Muscle layer of duodenum (tissue), 2 donors: ENCODE results near the gene DRD2.

Experiments
- H3K27ac ChIP-seq: one replicate; pipeline ENCODE4 v1.7.0; 2013; ENCODE audit warnings: mild to moderate bottlenecking, low read length
- H3K27me3 ChIP-seq: one replicate; pipeline ENCODE4 v1.7.0; 2013; ENCODE audit warnings: low read depth, mild to moderate bottlenecking, control low read depth, low read length
- H3K36me3 ChIP-seq, 2 donors: one replicate each; pipeline ENCODE4 v1.7.0; 2013; ENCODE audit warnings: low read length in 2 of 2, control low read depth in 1 of 2, mild to moderate bottlenecking in 1 of 2; ENCODE audit not compliant: insufficient read depth in 2 of 2, control insufficient read depth in 1 of 2
- H3K4me1 ChIP-seq, 2 donors: one replicate each; pipeline ENCODE4 v1.7.0; 2013; ENCODE audit warnings: low read length in 2 of 2, mild to moderate bottlenecking in 2 of 2, control low read depth in 1 of 2, moderate library complexity in 1 of 2; ENCODE audit not compliant: insufficient read depth in 2 of 2, control insufficient read depth in 1 of 2
- H3K4me3 ChIP-seq, 2 donors: one replicate each; pipeline ENCODE4 v1.7.0; 2013; ENCODE audit warnings: low read length in 2 of 2, low read depth in 1 of 2, mild to moderate bottlenecking in 1 of 2
- H3K9me3 ChIP-seq, 2 donors: one replicate each; pipeline ENCODE4 v1.7.0; 2013; ENCODE audit warnings: low read length in 2 of 2, control low read depth in 1 of 2, mild to moderate bottlenecking in 1 of 2; ENCODE audit not compliant: control insufficient read depth in 1 of 2
- donor health status: healthy.

The DRD2 gene

DNA sequence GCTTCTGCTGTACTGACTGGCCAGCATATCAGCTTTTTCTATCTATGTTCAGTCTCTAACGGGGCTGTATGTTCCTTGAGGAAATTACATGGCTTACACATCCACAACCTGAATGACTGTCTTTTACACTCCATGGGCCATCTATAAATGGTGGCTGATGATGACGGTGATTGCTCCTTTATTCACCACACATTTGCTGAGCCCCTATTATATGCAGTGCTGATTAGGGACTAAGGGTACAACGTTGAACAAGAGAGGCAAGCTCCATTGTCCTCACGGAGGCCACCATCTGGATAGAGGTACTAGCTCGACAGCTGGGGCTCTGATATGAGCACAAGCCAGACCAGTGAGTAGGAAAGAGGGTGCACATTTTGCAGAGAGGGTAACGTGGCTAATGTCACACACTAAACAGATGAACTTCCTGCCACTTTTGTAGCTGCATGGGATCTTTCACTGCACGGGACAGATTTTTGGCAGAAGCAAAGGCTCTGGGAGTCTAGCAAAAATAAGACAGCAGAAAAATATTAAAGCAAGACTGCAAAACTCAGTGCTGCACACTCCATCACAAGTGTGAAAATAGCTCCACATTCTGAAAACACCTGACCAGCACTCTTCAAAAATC is 30.6 kb downstream of the DRD2 start:
- Histone ChIP-seq H3K27ac (no peak overlapping the region), H3K4me1 (no peaks in the 10 kb centered on the region), H3K27me3 (no peaks in the 10 kb centered on the region), H3K4me3 (no peak overlapping the region), H3K36me3 (no peaks in the 10 kb centered on the region), H3K9me3 (no peaks in the 10 kb centered on the region)

DNA sequence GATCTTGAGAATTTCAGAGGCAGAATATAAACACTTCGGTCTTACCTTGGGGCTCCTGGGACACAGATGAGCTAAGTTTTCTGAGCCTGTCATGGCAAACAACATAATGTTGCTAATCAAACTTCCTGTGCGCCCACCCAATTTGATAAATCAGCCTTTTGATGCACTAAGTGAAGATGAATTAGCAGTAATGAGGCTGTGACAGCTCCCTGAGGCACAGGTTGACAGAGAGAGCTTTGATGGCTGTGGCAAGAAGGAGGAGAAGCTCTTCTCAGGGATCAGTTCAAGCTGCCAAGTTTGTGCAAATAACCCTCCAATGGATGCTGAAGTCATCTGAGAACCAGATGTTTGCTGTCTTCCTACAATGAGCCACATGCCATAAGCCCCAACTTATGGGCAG is 34.4 kb downstream of the DRD2 start:
- no peaks in the 10 kb centered on the region for H3K36me3 ChIP-seq
- no peaks in the 10 kb centered on the region for H3K9me3 ChIP-seq
- H3K4me1 ChIP-seq = no peaks in the 10 kb centered on the region
- no peak overlapping the region for H3K4me3 ChIP-seq
- no peak overlapping the region for H3K27ac ChIP-seq
- no peaks in the 10 kb centered on the region for H3K27me3 ChIP-seq

- Histone ChIP-seq H3K9me3 (no peaks in the 10 kb centered on the region), H3K4me1 (no peaks in the 10 kb centered on the region), H3K36me3 (no peaks in the 10 kb centered on the region), H3K4me3 (no peak overlapping the region), H3K27ac (no peak overlapping the region), H3K27me3 (no peaks in the 10 kb centered on the region)
Measured at GRCh38 chr11:113436672-113437252, 38.4 kb downstream of the DRD2 start.

GRCh38 chr11:113435190-113435968 is 39.8 kb downstream of the DRD2 start:
- Histone ChIP-seq H3K9me3 (no peaks in the 10 kb centered on the region), H3K4me1 (no peaks in the 10 kb centered on the region), H3K27ac (no peak overlapping the region), H3K36me3 (no peaks in the 10 kb centered on the region), H3K27me3 (no peaks in the 10 kb centered on the region), H3K4me3 (no peak overlapping the region)

- no peaks in the 10 kb centered on the region for H3K9me3 ChIP-seq
- H3K4me1 ChIP-seq = no peaks in the 10 kb centered on the region
- no peak overlapping the region for H3K27ac ChIP-seq
- H3K36me3 ChIP-seq = no peaks in the 10 kb centered on the region
- H3K4me3 ChIP-seq = no peak overlapping the region
- H3K27me3 ChIP-seq = no peaks in the 10 kb centered on the region
Measured at GRCh38 chr11:113431746-113432145, 43.5 kb downstream of the DRD2 start.

GRCh38 chr11:113426686-113427085 is 48.5 kb downstream of the DRD2 start:
- H3K27me3 ChIP-seq = no peaks in the 10 kb centered on the region
- H3K9me3 ChIP-seq = no peaks in the 10 kb centered on the region
- no peaks in the 10 kb centered on the region for H3K36me3 ChIP-seq
- H3K27ac ChIP-seq = no peak overlapping the region
- no peaks in the 10 kb centered on the region for H3K4me1 ChIP-seq
- H3K4me3 ChIP-seq = no peak overlapping the region

- no peaks in the 10 kb centered on the region for H3K36me3 ChIP-seq
- no peak overlapping the region for H3K4me3 ChIP-seq
- H3K27ac ChIP-seq = no peak overlapping the region
- H3K27me3 ChIP-seq = no peaks in the 10 kb centered on the region
- no peaks in the 10 kb centered on the region for H3K4me1 ChIP-seq
- H3K9me3 ChIP-seq = no peaks in the 10 kb centered on the region
Measured at GRCh38 chr11:113420808-113421207, 54.4 kb downstream of the DRD2 start.

GRCh38 chr11:113419454-113420003 is 55.7 kb downstream of the DRD2 start:
- Histone ChIP-seq H3K4me1 (no peaks in the 10 kb centered on the region), H3K36me3 (no peaks in the 10 kb centered on the region), H3K27ac (no peak overlapping the region), H3K27me3 (no peaks in the 10 kb centered on the region), H3K4me3 (no peak overlapping the region), H3K9me3 (no peaks in the 10 kb centered on the region)

GRCh38 chr11:113417428-113417827 is 57.8 kb downstream of the DRD2 start:
- H3K27ac ChIP-seq = no peak overlapping the region
- no peaks in the 10 kb centered on the region for H3K36me3 ChIP-seq
- no peaks in the 10 kb centered on the region for H3K9me3 ChIP-seq
- H3K4me3 ChIP-seq = no peak overlapping the region
- H3K4me1 ChIP-seq = no peaks in the 10 kb centered on the region
- no peaks in the 10 kb centered on the region for H3K27me3 ChIP-seq

DNA sequence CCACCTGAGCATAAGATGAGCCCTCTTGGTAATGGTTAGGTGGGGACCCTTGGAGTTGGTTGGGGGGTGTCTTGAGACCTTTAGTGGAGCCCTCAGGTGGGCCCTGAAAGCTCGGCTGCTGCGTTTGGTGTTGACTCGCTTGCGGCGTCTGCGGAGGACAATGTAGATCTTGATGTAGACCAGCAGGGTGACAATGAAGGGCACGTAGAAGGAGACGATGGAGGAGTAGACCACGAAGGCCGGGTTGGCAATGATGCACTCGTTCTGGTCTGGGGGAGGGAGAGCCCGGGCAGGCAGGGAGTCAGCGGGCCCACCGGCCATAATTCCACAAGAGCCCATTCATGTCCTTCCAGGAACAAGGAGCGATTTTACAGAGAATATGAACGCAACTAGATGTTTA is 59.9 kb downstream of the DRD2 start:
- no peaks in the 10 kb centered on the region for H3K36me3 ChIP-seq
- no peak overlapping the region for H3K4me3 ChIP-seq
- H3K27me3 ChIP-seq = no peaks in the 10 kb centered on the region
- no peaks in the 10 kb centered on the region for H3K4me1 ChIP-seq
- H3K9me3 ChIP-seq = no peaks in the 10 kb centered on the region
- no peak overlapping the region for H3K27ac ChIP-seq

GRCh38 chr11:113412675-113413074 is 62.5 kb downstream of the DRD2 start:
- Histone ChIP-seq H3K9me3 (no peaks in the 10 kb centered on the region), H3K4me3 (no peak overlapping the region), H3K27me3 (no peaks in the 10 kb centered on the region), H3K4me1 (no peaks in the 10 kb centered on the region), H3K36me3 (no peaks in the 10 kb centered on the region), H3K27ac (no peak overlapping the region)
